GM10266 (cell line): Measurements from ENCODE around the gene TMEM150B.
A peak's percentile ranks its signal among the peaks of the same experiment; 100 is the strongest.
"Not testable (repeated sequence)": the region's sequence is repeated elsewhere in the genome, so short reads cannot be mapped to it uniquely, and the experiment has no call there.

Experiments used
- DNase-seq: peaks from one replicate; pipeline ENCODE4 v3.0.0; 2012; ENCODE audit errors: extremely low spot score
- TF ChIP-seq, protein P1 (sequence below): IDR thresholded peaks from 2 replicates; pipeline ENCODE4 v1.5.1; 2012; ENCODE audit warnings: mild to moderate bottlenecking, low read depth; ENCODE audit not compliant: control insufficient read depth, insufficient read depth; ENCODE audit errors: missing control alignments

The TMEM150B gene

DNA sequence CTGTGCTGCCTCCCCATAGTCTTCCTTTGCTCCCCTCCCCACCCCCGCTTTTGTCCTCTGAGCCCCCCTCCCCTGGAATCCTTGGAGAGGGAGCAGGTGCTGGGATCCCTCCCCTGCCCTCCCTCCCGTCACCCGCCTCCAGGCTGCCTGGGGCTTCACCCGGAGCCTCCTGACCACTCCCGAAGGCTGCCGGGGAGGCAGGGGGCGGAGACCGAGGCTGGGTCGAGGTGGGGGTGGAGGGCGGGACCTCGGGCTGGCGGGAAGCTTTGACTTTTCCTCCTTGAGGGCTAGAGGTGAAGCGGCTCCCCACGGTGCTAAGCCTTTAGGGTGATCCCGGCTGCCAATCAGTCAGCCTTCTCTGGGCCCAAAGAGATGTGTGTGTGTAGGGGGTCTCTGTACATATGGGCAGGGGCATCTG is 16.0 kb upstream of the TMEM150B start:
- DNase-seq, result peak; percentile 95
- TF ChIP-seq, protein P1, sequence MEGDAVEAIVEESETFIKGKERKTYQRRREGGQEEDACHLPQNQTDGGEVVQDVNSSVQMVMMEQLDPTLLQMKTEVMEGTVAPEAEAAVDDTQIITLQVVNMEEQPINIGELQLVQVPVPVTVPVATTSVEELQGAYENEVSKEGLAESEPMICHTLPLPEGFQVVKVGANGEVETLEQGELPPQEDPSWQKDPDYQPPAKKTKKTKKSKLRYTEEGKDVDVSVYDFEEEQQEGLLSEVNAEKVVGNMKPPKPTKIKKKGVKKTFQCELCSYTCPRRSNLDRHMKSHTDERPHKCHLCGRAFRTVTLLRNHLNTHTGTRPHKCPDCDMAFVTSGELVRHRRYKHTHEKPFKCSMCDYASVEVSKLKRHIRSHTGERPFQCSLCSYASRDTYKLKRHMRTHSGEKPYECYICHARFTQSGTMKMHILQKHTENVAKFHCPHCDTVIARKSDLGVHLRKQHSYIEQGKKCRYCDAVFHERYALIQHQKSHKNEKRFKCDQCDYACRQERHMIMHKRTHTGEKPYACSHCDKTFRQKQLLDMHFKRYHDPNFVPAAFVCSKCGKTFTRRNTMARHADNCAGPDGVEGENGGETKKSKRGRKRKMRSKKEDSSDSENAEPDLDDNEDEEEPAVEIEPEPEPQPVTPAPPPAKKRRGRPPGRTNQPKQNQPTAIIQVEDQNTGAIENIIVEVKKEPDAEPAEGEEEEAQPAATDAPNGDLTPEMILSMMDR, result no peak

DNA sequence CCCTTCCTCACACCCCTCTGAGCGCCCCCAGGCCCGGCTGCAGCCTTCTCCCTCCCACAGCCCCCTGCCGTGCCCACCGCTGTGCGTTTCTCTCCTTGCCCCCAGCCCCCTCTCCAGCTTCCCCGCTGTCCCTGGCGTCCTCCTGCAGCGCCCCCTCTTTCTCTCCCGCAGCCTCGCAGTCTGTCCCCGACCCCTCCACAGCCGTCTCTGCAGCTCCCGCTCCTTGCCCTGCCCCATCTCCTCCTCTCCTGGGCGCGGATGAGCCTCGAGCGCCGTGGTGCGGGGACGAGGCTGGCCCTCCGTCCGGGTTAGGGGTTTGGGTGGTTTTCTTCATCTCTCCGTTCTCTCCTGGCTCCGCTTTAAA is 15.6 kb upstream of the TMEM150B start:
- TF ChIP-seq, protein P1, result peak; percentile 44

DNA sequence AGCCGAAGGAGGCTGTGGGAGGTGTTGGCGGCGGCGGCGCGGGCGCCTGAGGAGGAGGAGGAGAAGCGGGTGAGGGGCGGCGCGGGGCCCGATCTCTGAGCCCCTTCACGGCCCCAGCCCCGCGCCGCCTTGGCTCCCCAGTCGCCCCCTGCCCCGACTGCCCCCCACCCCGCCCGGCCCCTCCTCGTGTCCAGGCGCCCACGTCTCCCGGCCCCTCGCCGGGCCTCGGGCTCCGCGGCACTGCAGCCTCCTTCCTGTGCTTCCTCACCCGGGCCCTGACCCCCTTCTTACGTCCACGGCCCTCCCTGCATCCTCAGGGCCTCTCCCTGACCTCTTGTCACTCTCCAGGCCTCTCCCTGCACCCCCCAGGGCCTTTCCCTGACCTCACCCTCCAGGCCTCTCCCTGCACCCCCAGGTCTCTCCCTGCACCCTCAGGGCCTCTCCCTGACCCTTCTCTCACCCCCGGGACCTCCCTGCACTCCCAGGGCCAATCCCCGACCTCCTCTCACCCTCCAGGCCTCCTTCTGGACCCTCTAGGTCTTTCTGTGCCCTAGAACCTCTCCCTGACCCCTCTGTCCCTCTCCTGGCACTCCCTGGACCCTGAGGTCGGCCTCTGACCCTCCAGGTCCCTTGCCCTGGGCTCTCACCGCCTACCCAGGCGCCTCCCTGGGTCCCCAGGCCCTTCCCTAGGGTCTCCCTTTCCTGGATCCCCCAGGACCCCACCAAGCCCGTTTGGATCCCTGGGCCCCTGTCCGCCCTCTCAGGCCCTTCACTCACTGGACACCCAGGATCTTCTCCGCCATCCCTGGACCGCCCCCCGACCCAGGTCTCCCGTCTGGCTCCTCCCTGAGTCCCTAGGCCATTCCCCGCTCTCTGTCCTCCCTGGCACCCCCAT is 15.0 kb upstream of the TMEM150B start:
- TF ChIP-seq, protein P1, result no peak
- no peak for DNase-seq

More for the DNA sequence above, 15.6 kb upstream of the TMEM150B start:
- peak; percentile 53 for DNase-seq

DNA sequence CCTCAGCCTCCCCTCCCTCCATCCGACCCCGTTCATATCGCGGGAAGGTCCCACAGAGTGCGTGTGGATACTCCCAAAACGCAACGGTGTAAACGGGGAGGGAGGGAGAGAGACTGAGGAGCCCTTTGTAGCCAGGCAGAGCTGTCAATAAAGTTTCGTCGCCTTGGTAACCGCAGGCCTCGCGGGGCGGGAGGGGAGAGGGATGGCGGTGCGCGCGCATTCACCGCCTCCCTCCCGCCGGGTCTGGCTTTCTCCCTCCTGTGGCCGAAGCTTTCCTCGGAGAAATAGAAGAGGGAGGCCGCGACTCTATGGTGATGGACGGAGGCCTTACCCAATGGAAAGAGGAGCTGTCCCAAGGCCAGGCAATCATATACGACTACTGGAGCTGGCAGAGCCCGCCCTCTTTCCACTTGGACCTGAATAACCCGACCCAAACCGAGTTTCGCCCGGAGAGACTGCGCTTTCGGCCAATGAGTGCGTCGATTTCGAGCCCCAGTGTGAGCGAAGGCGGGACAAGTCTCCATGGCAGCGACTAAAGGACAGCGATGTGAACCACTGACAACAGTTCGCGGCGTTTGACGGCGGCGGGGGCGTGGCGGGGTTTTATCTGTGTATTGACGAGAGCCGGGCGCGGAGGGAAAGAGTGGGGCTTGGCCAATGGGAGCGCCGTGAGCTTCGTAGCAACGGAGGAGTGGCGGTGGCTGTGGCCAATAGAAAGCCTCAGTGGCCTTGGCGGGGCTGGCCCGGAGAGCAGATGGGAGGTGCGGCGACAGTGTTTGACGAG is 14.2 kb upstream of the TMEM150B start, which contains the start of gene KMT5C:
TSS of gene KMT5C (plus strand) at position 772 of the 784 bp plus-strand sequence. CDS start 2,061 bp downstream, outside the sequence.
- peak; percentile 99 for DNase-seq
- TF ChIP-seq, protein P1, result no peak

DNA sequence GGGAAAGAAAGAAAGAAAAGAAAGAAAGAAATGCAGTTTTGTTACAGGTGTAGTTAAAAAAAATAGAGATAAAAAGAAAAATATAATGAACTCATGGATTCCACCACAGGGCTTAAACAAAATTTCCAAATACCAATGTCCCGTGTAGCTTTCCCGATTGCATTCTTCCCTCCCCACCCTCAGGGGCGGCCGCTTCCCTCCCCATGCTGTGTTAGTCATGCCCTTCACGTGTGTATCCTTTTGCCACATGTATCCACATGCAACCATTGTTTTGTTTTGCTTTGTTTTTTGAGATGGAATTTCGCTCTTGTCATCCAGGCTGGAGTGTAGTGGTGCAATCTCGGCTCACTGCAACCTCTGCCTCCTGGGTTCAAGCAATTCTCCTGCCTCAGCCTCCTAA is 11.0 kb upstream of the TMEM150B start:
- no peak for DNase-seq
- TF ChIP-seq, protein P1, result no peak

DNA sequence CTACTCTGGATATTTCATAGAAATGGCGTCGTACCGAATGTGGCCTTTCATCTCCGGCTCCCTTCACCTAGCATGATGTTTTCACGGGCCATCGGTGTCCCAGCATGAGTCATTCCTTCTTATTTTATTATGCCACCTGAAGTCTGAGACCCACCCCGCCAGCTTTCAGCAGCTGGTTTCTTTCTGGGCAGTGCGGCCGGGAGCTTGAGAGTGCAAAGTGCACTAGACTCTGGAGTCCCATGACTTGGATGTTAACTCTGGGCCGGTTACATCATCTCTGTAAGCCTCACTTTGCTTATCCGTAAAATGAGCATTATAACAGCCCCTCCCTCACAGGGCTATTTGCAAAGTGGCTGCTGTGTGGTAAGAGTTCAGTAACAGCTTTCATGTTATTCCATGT is 8.7 kb upstream of the TMEM150B start:
- no peak for DNase-seq
- TF ChIP-seq, protein P1, result no peak

DNA sequence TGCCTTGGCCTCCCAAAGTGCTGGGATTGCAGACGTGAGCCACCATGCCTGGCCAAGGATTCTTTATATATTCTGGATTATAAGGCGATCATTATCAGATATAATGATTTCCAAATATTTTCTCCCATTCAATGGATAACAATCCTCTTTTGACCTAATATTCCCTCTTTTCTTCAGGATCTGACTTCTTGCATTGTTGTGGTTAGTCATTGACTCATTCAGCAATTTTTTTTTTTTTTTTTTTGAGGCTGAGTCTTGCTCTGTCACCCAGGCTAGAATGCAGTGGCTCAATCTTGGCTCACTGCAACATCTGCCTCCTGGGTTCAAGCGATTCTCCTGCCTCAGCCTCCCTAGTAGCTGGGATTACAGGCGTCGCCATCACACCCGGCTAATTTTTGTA is 4.7 kb upstream of the TMEM150B start:
- DNase-seq, result not testable (repeated sequence)

DNA sequence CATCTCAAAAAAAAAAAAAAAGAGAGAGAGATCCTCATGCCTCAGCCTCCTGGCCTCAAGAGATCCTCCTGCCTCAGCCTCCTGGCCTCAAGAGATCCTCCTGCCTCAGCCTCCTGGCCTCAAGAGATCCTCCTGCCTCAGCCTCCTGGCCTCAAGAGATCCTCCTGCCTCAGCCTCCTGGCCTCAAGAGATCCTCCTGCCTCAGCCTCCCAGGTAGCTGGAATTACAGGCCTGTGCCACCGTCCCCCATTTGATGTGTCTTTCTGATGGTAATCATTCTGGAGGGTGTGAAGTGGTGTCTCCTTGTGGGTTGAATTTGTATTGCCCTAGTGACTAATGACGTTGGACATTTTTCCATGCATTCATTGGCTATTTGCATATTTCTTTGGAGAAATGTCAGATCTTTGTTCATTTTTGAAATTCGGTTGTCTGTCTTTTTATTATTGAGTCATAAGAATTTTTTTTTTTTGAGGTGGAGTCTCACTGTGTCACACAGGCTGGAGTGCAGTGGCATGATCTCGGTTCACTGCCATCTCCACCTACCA is 3.7 kb upstream of the TMEM150B start:
- DNase-seq, result not testable (repeated sequence)
